ENCODE results near the gene SMIM41.

SMIM41 gene

DNA sequence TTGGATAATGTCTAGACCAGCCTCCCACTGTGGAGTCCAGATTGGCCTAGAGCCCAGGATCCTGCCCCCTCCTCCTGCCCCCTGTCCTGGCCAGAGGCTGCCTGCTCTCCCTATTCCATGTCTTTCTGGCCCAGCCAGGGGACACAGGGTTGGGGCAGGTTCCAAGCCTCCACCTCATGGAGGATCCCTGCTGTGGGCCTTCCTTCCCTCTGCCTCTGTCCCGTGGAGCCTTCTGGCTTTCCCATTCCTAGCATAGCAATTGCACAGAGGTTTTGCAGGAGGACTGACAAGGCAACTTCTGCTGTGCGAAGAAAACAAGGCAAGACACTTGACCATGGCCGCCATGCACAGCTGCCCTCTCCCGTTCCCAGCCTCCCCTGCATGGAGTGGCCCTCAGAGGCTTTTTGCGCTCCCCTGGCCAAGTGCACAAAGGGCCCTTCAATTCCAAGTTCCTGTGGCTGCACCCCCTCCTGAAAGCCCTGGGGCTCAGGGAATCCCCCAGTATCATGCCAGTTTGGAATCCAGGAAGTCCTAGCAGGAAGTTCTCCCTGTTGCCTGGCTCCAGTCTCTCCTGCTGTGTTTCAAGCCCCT, 70.2 kb downstream of the SMIM41 start:
- no peak for DNase-seq

DNA sequence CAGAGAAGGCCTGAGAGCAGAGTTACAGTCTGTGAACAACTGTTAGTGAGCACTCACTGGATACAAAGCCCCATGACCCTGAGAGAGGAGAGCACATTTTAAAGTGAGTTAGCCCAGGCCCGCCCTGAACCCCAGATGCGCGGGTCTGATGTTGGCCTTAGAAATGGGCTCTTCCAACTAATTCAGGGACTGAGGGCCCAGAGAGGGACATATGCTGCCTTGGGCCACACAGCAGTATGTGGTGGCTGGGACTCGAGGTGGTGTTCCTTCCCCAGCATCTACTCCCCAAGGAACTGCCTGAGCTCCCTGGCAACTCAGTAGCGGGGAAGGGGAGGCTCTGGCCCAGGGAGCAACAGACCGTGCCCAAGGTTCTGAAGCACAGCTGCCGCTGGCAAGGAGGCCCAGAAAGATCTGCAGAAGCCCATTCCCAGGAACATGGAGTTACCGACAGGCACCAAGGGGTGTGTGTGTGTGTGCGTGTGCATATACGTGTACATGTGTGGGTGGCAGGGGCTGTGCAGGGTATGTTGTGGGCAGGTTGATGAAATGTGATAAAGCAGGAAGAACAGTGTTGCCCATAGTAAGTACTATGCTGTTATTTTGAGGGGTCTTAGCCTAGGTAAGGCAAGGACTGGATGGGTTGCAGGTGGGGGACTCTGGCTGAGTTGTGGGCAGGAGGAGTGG, 71.8 kb downstream of the SMIM41 start:
- DNase-seq = no peak

GRCh38 chr12:52151837-52152783, 72.6 kb downstream of the SMIM41 start:
- DNase-seq = peak; percentile 80

- DNase-seq = no peak
These were observed 73.4 kb downstream of the SMIM41 start for GRCh38 chr12:52152905-52153317.

DNA sequence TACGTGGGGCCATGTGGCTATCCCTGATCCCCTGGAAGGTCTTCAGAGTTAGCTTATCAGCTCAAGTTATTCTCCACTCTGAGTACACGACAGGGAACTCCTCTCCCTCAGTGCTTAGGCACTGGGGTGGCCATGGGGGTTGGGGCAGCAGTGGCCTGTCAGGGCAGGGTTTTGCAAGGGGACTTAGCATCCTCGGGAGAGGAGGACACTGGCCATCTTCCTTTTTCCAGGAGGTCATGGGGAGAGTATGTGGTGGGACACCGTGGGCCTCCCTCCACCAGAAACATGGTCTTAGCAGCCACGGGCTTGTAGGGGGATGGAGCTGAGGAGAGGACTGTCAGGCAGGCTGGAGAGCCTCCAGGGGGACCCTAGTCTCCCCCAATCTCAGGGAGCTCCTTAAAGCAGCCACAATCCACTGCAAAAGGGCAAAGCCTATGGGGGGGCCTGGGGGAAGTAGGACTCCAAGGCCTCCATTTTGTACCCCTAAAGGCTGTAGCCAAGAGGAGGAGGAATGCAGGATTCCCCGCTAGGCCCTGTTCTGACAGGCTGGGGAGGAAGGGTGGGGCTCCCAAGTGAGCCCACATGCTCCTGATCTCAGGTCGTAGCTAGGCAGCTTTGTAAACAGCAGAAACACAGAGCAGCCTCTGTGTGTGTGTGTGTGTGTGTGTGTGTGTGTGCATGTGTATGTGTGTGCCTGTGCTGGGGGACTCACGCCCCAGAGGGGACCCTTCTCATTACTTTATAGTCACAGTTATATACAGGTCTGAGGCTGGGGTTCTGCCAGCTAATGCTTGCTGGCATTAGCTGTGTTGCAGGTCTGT, 75.8 kb downstream of the SMIM41 start:
- DNase-seq = peak; percentile 79

DNA sequence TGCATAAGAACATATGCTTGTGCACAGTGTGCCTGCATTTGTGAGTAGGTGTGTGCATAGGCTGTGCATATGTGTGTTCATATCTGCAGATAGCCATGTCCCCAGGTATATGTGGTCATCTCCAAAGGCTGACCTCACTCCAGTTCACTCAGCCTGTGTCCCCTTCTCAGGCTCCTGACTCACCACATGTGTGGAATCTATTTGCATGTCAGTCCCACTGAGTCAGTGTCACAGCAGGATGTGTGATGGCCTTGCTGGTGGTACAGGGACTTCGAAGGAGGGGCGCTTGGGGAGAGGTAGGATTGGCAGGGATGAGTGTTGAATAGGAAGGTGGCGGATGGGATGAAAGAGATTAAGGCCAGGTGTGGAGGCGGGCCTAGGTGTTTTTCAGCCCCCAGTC, 76.8 kb downstream of the SMIM41 start:
- DNase-seq = no peak

- peak; percentile 79 for DNase-seq
These were observed 77.5 kb downstream of the SMIM41 start for GRCh38 chr12:52156757-52157565.

GRCh38 chr12:52157566-52158150, 78.2 kb downstream of the SMIM41 start:
- no peak for DNase-seq

Measured in CD4-positive, alpha-beta T cell treated with Interleukin-12 subunit alpha and Interleukin-12 subunit beta, for 1 hour (primary cell).